ENCODE measurements around the gene LCE2C.

- TF ChIP-seq POLR2A (IDR thresholded peaks at IDR 0.05), result no peak
- TF ChIP-seq, protein P1, sequence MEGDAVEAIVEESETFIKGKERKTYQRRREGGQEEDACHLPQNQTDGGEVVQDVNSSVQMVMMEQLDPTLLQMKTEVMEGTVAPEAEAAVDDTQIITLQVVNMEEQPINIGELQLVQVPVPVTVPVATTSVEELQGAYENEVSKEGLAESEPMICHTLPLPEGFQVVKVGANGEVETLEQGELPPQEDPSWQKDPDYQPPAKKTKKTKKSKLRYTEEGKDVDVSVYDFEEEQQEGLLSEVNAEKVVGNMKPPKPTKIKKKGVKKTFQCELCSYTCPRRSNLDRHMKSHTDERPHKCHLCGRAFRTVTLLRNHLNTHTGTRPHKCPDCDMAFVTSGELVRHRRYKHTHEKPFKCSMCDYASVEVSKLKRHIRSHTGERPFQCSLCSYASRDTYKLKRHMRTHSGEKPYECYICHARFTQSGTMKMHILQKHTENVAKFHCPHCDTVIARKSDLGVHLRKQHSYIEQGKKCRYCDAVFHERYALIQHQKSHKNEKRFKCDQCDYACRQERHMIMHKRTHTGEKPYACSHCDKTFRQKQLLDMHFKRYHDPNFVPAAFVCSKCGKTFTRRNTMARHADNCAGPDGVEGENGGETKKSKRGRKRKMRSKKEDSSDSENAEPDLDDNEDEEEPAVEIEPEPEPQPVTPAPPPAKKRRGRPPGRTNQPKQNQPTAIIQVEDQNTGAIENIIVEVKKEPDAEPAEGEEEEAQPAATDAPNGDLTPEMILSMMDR (IDR thresholded peaks at IDR 0.05), result no peak
Measured at GRCh38 chr1:152645146-152645545, 29.9 kb upstream of the LCE2C start.

Measured in uterus (tissue), 2 donors.